Measurements from ENCODE around the gene NIPBL.

Gene NIPBL

GRCh38 chr5:37055383-37055990 lies 178.9 kb downstream of the NIPBL start:
- TF ChIP-seq RAD21 (IDR thresholded peaks at IDR 0.05; ENCODE audit: low read depth) (no peak), MAX (IDR thresholded peaks at IDR 0.05) (no peak), TCF12 (IDR thresholded peaks at IDR 0.05; ENCODE audit: low read depth) (no peak), FOXM1 (IDR thresholded peaks at IDR 0.05; ENCODE audit: borderline replicate concordance, low read depth) (no peak)

DNA sequence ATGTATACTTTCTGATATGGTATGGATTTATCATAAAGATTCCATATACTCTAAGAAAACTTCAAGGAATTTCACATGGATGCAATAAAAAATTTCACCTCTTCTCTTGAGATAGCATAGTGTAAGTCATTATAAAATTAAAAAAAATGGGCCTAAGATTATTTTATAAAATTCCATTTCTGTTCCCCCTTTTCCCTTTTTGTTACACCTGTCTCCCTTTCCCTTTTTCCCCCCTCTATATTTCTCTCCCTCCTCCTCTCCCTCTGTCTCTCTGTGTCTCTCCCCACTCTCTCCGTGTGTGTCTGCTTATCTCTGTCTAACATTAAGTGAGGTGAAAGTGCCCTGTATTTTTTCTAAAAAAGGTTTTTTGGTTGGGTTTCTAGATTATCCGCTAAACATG lies 180.2 kb downstream of the NIPBL start:
- TF ChIP-seq FOXM1 (IDR thresholded peaks at IDR 0.05; ENCODE audit: borderline replicate concordance, low read depth) = no peak
- TF ChIP-seq EP300 (IDR thresholded peaks at IDR 0.05; ENCODE audit: borderline replicate concordance) = no peak
- no peak for TF ChIP-seq ZBTB7A (IDR thresholded peaks at IDR 0.05; ENCODE audit: low read depth)
- no peak for TF ChIP-seq MAX (IDR thresholded peaks at IDR 0.05)
- TF ChIP-seq CEBPB (IDR thresholded peaks at IDR 0.05) = no peak
- TF ChIP-seq EGR1 (IDR thresholded peaks at IDR 0.05) = no peak
- TF ChIP-seq RAD21 (IDR thresholded peaks at IDR 0.05; ENCODE audit: low read depth) = no peak
- no peak for TF ChIP-seq USF1 (IDR thresholded peaks at IDR 0.05)

DNA sequence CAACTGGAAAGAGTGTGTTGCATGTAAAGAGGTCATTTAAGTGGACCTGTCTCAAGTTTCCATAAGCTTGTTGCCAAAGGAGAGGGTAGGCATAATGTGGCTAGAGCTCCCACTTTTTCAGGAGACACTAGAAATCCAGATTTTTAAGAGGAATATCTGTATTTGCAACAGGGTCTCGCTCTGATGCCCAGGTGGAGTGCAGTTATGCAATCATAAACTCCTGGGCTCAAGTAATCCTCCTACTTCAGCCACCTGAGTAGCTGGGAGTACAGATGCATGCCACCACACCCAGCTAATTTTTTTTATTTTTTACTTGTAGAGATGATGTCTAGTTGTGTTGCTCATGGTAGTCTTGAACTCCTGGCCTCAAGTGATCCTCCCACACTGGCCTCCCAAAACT lies 183.5 kb downstream of the NIPBL start:
- TF ChIP-seq REST (IDR thresholded peaks at IDR 0.05; ENCODE audit: low read depth) (no peak), CEBPB (IDR thresholded peaks at IDR 0.05) (peak; percentile 63), USF1 (IDR thresholded peaks at IDR 0.05) (no peak), MAX (IDR thresholded peaks at IDR 0.05) (no peak), EGR1 (IDR thresholded peaks at IDR 0.05) (no peak), CREB1 (IDR thresholded peaks at IDR 0.05; ENCODE audit: low read depth) (no peak)

DNA sequence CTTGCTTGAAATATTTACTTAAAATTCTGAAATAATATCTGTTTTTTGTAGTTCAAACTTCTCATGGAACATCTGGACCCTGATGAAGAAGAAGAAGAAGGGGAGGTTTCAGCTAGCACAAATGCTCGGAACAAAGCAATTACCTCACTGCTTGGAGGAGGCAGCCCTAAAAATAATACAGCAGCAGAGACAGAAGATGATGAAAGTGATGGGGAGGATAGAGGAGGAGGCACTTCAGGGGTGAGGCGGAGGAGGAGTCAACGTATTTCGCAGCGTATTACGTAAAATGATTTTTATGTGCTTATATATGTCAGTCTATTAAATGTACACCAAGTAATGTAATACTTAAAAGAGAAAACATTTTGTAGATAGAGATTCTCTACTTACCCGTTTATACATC lies 187.2 kb downstream of the NIPBL start:
- no peak for TF ChIP-seq MAX (IDR thresholded peaks at IDR 0.05)

DNA sequence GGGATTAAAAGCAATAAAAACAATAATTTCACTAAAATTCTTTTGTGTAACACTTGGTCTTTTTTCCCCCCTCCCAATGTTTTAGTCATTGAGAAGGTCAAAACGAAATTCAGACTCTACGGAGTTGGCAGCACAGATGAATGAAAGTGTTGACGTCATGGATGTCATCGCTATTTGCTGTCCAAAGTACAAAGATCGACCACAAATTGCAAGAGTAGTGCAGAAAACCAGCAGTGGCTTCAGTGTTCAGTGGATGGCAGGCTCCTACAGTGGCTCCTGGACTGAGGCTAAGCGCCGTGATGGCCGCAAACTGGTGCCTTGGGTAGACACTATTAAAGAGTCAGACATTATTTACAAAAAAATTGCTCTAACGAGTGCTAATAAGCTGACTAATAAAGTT lies 187.9 kb downstream of the NIPBL start:
- TF ChIP-seq TCF12 (IDR thresholded peaks at IDR 0.05; ENCODE audit: low read depth) (no peak), ZBTB7A (IDR thresholded peaks at IDR 0.05; ENCODE audit: low read depth) (no peak), CREB1 (IDR thresholded peaks at IDR 0.05; ENCODE audit: low read depth) (no peak), MAX (IDR thresholded peaks at IDR 0.05) (no peak), NFIC (IDR thresholded peaks at IDR 0.05) (no peak), RAD21 (IDR thresholded peaks at IDR 0.05; ENCODE audit: low read depth) (no peak), YY1 (IDR thresholded peaks at IDR 0.05; ENCODE audit: low read depth) (no peak), EGR1 (IDR thresholded peaks at IDR 0.05) (no peak), TEAD4 (IDR thresholded peaks at IDR 0.05) (no peak), USF1 (IDR thresholded peaks at IDR 0.05) (no peak), FOXM1 (IDR thresholded peaks at IDR 0.05; ENCODE audit: borderline replicate concordance, low read depth) (no peak), TAF1 (IDR thresholded peaks at IDR 0.05; ENCODE audit: low read depth) (no peak), REST (IDR thresholded peaks at IDR 0.05; ENCODE audit: low read depth) (no peak), CEBPB (IDR thresholded peaks at IDR 0.05) (no peak), EP300 (IDR thresholded peaks at IDR 0.05; ENCODE audit: borderline replicate concordance) (no peak)

- no peak for TF ChIP-seq MAX (IDR thresholded peaks at IDR 0.05)
- TF ChIP-seq ZBTB7A (IDR thresholded peaks at IDR 0.05; ENCODE audit: low read depth) = no peak
- no peak for TF ChIP-seq TAF1 (IDR thresholded peaks at IDR 0.05; ENCODE audit: low read depth)
- TF ChIP-seq NFIC (IDR thresholded peaks at IDR 0.05) = no peak
- no peak for TF ChIP-seq EGR1 (IDR thresholded peaks at IDR 0.05)
These were observed 194.9 kb downstream of the NIPBL start for GRCh38 chr5:37071487-37071886.
